ENCODE data around the gene FAM89B.

DNA sequence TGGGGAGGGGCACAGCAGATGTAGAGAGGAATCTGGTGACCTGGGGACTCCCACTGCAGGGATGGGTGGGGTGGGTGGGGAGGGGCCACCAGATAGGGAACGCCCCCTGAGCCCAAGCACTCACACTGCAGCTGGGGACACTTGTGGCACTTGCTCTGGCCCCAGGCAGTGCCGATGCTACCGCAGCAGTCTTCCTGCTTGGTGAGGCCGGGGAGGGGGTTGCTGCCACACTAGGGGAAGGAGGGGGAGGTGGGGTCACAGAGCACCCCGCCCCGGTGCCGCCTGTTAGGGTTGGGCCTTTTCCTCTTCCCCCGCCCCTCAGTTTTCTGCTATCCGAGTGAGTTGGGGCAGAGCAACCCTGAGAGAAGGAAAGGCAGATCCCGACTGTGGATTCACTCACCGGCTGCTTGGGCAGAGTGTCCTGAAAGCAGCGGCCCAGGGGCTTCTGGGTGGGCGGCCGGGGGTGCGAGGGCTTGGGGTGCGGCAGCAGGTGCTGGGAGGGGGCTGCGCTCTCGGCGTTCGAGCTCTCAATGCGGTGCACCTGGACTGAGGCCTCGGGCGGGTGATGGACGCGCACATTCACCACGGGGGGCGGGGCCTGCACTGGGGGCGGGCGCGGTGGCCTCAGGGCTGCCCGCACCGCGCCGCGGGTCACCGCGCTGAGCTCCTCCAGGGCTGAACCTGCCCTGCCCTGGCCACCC, 18.9 kb upstream of the FAM89B start:
- TF ChIP-seq RFX5 (IDR thresholded peaks at IDR 0.05; ENCODE audit: borderline replicate concordance, low read depth, low read length), result no peak
- TF ChIP-seq, protein P1, sequence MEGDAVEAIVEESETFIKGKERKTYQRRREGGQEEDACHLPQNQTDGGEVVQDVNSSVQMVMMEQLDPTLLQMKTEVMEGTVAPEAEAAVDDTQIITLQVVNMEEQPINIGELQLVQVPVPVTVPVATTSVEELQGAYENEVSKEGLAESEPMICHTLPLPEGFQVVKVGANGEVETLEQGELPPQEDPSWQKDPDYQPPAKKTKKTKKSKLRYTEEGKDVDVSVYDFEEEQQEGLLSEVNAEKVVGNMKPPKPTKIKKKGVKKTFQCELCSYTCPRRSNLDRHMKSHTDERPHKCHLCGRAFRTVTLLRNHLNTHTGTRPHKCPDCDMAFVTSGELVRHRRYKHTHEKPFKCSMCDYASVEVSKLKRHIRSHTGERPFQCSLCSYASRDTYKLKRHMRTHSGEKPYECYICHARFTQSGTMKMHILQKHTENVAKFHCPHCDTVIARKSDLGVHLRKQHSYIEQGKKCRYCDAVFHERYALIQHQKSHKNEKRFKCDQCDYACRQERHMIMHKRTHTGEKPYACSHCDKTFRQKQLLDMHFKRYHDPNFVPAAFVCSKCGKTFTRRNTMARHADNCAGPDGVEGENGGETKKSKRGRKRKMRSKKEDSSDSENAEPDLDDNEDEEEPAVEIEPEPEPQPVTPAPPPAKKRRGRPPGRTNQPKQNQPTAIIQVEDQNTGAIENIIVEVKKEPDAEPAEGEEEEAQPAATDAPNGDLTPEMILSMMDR (IDR thresholded peaks at IDR 0.05; ENCODE audit: control extremely low read depth in 1 of 3, insufficient read depth in 1 of 3, low read depth in 1 of 3, low read length in 3 of 3), result no peak
- TF ChIP-seq CEBPB (IDR thresholded peaks at IDR 0.05; ENCODE audit: low read depth, low read length), result no peak
- peak in 1 of 2 experiments; percentile 45; a peak in 1 of 3 replicates for TF ChIP-seq POLR2A (IDR thresholded peaks at IDR 0.05; ENCODE audit: control extremely low read depth in 1 of 2, low read depth in 2 of 2, low read length in 2 of 2)
- TF ChIP-seq EZH2 (IDR thresholded peaks at IDR 0.05; ENCODE audit: low read depth, low read length, severe bottlenecking), result no peak

All from H1 (cell line).